K562 (cell line): ENCODE results near the gene SEMA6C. TPM values are rescaled to one million over a fixed set of nuclear protein-coding genes. Genes with fewer than 3 reads are reported as not detected.
A peak's percentile ranks its signal among the peaks of the same experiment; 100 is the strongest.

ENCODE experiments used
- ATF7 ChIP-seq: fragments of 450-650 bp; IDR thresholded peaks from 2 replicates; pipeline ENCODE4 v1.7.1; 2014; ENCODE audit warnings: mild to moderate bottlenecking, moderate library complexity
- BCL6 ChIP-seq: fragments of 250-450 bp; sonication (Bioruptor Pico); IDR thresholded peaks from 2 replicates; pipeline ENCODE4 v1.4.0; 2020
- BHLHE40 ChIP-seq: IDR thresholded peaks from 2 replicates; pipeline ENCODE4 v1.6.1; 2011; ENCODE audit warnings: low read length, improper control_type of control experiment
- ELK1 ChIP-seq: sonication (generic); formaldehyde crosslinking; IDR thresholded peaks from 2 replicates; pipeline ENCODE4 v1.8.1; 2022; ENCODE audit warnings: missing genetic modification reagents
- ERF ChIP-seq: fragments of 450-650 bp; formaldehyde crosslinking; IDR thresholded peaks from 2 replicates; pipeline ENCODE4 v1.4.0; 2020; ENCODE audit warnings: mild to moderate bottlenecking, mixed read lengths
- HIVEP1 ChIP-seq: fragments of 250-450 bp; sonication (Bioruptor Pico); IDR thresholded peaks from 2 replicates; pipeline ENCODE4 v1.4.0; 2020; ENCODE audit warnings: mild to moderate bottlenecking
- KLF1 ChIP-seq: fragments of 450-650 bp; IDR thresholded peaks from 2 replicates; pipeline ENCODE4 v1.6.1; 2016; ENCODE audit warnings: missing genetic modification characterization, missing compliant biosample characterization
- KLF16 ChIP-seq: IDR thresholded peaks from 2 replicates; pipeline ENCODE4 v1.6.1; 2016; ENCODE audit warnings: antibody characterized with exemption
- KLF6 ChIP-seq: fragments of 250-450 bp; sonication (Bioruptor Pico); IDR thresholded peaks from 2 replicates; pipeline ENCODE4 v1.4.0; 2020; ENCODE audit warnings: mild to moderate bottlenecking, moderate library complexity, borderline replicate concordance
- L3MBTL2 ChIP-seq: fragments of 450-650 bp; IDR thresholded peaks from 2 replicates; pipeline ENCODE4 v1.6.1; 2016; ENCODE audit warnings: mild to moderate bottlenecking, moderate library complexity
- MECOM ChIP-seq: fragments of 250-450 bp; sonication (Bioruptor Pico); IDR thresholded peaks from 2 replicates; pipeline ENCODE4 v1.8.0; 2022; ENCODE audit warnings: inconsistent platforms
- MLX ChIP-seq, 2 experiments: fragments of 450-650 bp in 1 of 2; sonication (generic) in 1 of 2; formaldehyde crosslinking; conservative IDR thresholded peaks; 2 replicates each; pipeline versions ENCODE4 v1.4.0 to v1.8.1; 2020 to 2022; ENCODE audit warnings: mild to moderate bottlenecking in 1 of 2, missing genetic modification reagents in 1 of 2
- POLR2A ChIP-seq: fragments of 450-650 bp; conservative IDR thresholded peaks from 2 replicates; pipeline ENCODE4 v1.6.1; 2016
- POLR2AphosphoS5 ChIP-seq: IDR thresholded peaks from 2 replicates; pipeline ENCODE4 v1.6.1; 2011; ENCODE audit warnings: mild to moderate bottlenecking, low read depth, low read length, moderate library complexity; ENCODE audit not compliant: control insufficient read depth, insufficient read depth
- SMAD3 ChIP-seq: fragments of 450-650 bp; formaldehyde crosslinking; conservative IDR thresholded peaks from 2 replicates; pipeline ENCODE4 v1.4.0; 2020; ENCODE audit warnings: mild to moderate bottlenecking
- SNRNP70 ChIP-seq: fragments of 200-400 bp; formaldehyde crosslinking; optimal IDR thresholded peaks from 2 replicates; pipeline ENCODE3; 2017; ENCODE audit warnings: low read depth, low read length
- SP2 ChIP-seq: IDR thresholded peaks from 2 replicates; pipeline ENCODE4 v1.6.1; 2011; ENCODE audit warnings: mild to moderate bottlenecking, low read depth, low read length, moderate library complexity; ENCODE audit not compliant: poor library complexity, severe bottlenecking; ENCODE audit errors: extremely low read depth
- TAF1 ChIP-seq: IDR thresholded peaks from 2 replicates; pipeline ENCODE4 v1.6.1; 2011; ENCODE audit warnings: mild to moderate bottlenecking, low read length, moderate library complexity; ENCODE audit not compliant: insufficient read depth, control insufficient read depth, severe bottlenecking; ENCODE audit errors: extremely low read depth
- TEAD2 ChIP-seq: fragments of 450-650 bp; IDR thresholded peaks from 2 replicates; pipeline ENCODE4 v1.6.1; 2016; ENCODE audit warnings: missing genetic modification characterization, control low read depth, missing compliant biosample characterization
- TSHZ1 ChIP-seq: fragments of 250-450 bp; sonication (Bioruptor Pico); IDR thresholded peaks from 2 replicates; pipeline ENCODE4 v1.4.0; 2020; ENCODE audit warnings: mild to moderate bottlenecking, moderate library complexity
- USF2 ChIP-seq: sonication (generic); formaldehyde crosslinking; IDR thresholded peaks from 2 replicates; pipeline ENCODE4 v1.5.0; 2020; ENCODE audit warnings: missing genetic modification reagents
- ZFP30 ChIP-seq: fragments of 250-450 bp; sonication (Bioruptor Pico); IDR thresholded peaks from 2 replicates; pipeline ENCODE4 v1.8.0; 2022; ENCODE audit warnings: moderate library complexity, mild to moderate bottlenecking, inconsistent platforms, borderline replicate concordance
- ZNF165 ChIP-seq: fragments of 250-450 bp; sonication (Bioruptor Pico); IDR thresholded peaks from 2 replicates; pipeline ENCODE4 v1.4.0; 2020; ENCODE audit warnings: borderline replicate concordance
- ZNF184 ChIP-seq: sonication (generic); formaldehyde crosslinking; IDR thresholded peaks from 2 replicates; pipeline ENCODE4 v1.5.0; 2020; ENCODE audit warnings: missing genetic modification reagents
- polyA plus RNA-seq, 8 experiments: library from polyadenylated mRNA; depleted of rRNA in 4 of 8; stranded (reverse) in 5 of 8; unstranded in 3 of 8; fragments of >200 nt; fragmentation: Nextera tagmentation in 2 of 8; fragmentation: Illumina TruSeq in 1 of 8; extraction: Ambion mirVana in 2 of 8; extraction: Trizol in 1 of 8; gene quantifications; 2 replicates each; pipeline versions ENCODE4 v1.2.1 to v1.2.3, GENCODE V29; 2011 to 2014; ENCODE audit warnings: inconsistent platforms in 1 of 8, missing spikeins in 1 of 8
- total RNA-seq, 7 experiments: library from RNA; depleted of rRNA in 6 of 7; stranded (reverse); fragments of >200 nt in 6 of 7; fragmentation: Illumina TruSeq in 2 of 7; extraction: Trizol in 2 of 7; gene quantifications; 2 replicates each; pipeline versions ENCODE4 v1.2.1 to v1.2.3, GENCODE V29; 2011 to 2021; ENCODE audit warnings: low replicate concordance in 1 of 7

Gene SEMA6C
- total and polyA plus RNA-seq, 9 of the 15 experiments (the other 6 are each of a cell fraction or from before 2014, with no cell fraction given) = 0.03 to 4.6 (median 0.95) TPM

GRCh38 chr1:151165738-151166504 is 19.5 kb upstream of the SEMA6C start, which contains the start of the genes LYSMD1 and SCNM1 (continued):
- no peak for TF ChIP-seq ZNF165 (CRISPR knock-in tag)
- no peak for TF ChIP-seq USF2
- peak; percentile 100 for TF ChIP-seq KLF16
- TF ChIP-seq BHLHE40 = no peak
- TF ChIP-seq TAF1 = peak; percentile 77
- no peak for TF ChIP-seq MLX (CRISPR knock-in tag; conservative IDR thresholded peaks at IDR 0.05)
- TF ChIP-seq ATF7 = peak; percentile 84
- no peak for TF ChIP-seq TEAD2 (tag)
- TF ChIP-seq L3MBTL2 = peak; percentile 65
- no peak for TF ChIP-seq ERF (CRISPR knock-in tag)
- peak; percentile 39; the same call in 1 of the 2 replicates for TF ChIP-seq KLF6 (CRISPR knock-in tag)
- no peak for TF ChIP-seq ZFP30 (CRISPR knock-in tag)
- no peak for TF ChIP-seq HIVEP1
- peak; percentile 53; the same call in 1 of the 2 replicates for TF ChIP-seq BCL6 (CRISPR knock-in tag)
- 0 out of 2 replicates have a peak, but pooled peaks have one; percentile 36 for TF ChIP-seq SMAD3
- TF ChIP-seq SP2 = no peak
- peak; percentile 76 for TF ChIP-seq POLR2AphosphoS5
- no peak for TF ChIP-seq ZNF184
- peak; percentile 89 for TF ChIP-seq KLF1
- no peak for TF ChIP-seq MECOM (CRISPR knock-in tag)
- TF ChIP-seq SNRNP70 = no peak
- TF ChIP-seq TSHZ1 = no peak
- TF ChIP-seq POLR2A = peak; percentile 81
- no peak for TF ChIP-seq ELK1
